GF-D8 (cell line): Measurements from ENCODE around the gene FAM193B.
A peak's percentile ranks its signal among the peaks of the same experiment; 100 is the strongest.
"Not testable (repeated sequence)": the region's sequence is repeated elsewhere in the genome, so short reads cannot be mapped to it uniquely, and the experiment has no call there.

Experiments
- DNase-seq: peaks from one replicate; lab custom pipeline; 2025; lab: John Stamatoyannopoulos, UW

Gene FAM193B

DNA sequence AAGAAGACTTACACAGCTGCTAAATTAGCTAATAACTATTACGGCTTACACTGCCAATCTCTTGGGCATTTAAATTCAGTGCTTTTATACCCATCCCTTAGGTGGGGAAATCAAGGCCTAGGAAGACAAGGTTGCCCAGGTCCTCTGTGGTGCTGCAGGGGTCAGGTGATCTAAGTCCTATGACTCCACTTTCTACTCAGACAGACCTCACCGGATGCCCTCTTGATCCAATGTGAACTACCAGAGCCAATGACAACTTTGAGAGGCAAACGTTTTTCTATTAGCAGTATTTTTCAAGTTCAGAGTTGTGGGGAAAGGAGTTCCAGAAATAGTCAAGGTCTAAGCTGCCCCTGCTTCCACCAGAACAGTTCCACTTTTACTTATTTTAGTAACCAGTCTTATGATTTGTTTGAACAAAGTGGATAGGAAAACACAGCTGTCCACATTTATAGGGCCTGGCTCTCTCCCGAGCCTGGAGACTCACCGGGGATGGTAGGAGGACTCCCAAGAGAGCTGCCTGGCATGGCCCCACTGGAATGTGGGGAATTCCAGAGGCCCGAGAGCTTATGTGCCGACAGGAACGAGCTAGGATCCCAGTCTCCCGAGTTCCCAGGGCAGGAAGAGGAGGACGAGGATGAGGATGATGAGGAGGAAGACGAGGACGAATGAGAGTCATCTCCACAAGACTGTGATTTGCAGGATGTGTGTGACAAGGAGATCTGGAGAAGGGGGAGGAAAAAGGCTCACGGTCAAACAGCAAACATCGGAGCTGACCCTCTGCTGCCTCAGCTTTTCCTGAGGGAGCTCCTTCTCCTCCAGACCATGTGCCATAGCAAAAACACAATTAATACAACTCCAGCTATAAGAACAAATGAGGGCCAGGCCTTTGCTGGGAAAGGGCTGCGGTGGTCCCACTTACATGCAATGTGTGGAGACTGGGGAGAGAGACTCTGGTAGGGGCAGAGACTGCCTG is 16.7 kb downstream of the FAM193B start:
- no peak for DNase-seq

DNA sequence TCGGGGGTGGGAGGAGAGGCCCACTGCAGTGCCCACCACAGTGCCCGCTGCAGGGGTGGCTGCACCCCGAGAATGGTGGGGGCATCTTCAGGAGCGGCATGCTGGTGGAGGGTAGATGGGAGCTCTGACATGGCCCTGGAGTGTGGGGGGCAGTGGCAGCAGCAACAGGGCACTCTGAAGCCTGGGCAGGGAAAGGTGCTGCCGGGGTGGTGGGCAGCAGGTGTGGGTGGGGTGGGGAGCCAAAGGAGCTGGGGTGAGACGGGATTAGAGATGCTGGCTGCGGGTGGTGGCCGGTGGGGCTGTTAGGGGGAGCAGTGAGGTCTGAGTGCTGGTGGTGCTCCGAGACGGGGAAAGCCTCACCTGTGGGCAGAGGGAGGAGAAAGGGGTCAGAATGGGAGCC is 18.0 kb downstream of the FAM193B start:
- no peak for DNase-seq

DNA sequence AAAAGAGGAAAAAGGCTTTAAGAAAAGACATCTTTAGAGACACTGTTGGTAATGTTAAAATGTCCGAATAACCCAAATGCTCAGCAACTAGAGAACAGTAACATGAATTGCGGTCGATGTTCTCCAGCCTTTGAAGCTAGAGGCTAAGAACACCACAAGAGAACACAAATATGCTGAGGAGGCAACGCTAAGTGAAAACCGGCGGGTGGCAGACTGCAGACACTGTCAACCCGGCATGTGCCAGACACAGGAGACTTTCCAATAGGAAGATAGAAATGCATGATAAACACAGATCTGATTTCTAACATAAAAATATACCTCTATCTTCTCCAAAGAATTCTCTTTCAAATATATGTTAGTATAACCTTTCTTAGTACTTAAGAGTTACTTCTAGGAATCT is 19.2 kb downstream of the FAM193B start:
- DNase-seq, result no peak

DNA sequence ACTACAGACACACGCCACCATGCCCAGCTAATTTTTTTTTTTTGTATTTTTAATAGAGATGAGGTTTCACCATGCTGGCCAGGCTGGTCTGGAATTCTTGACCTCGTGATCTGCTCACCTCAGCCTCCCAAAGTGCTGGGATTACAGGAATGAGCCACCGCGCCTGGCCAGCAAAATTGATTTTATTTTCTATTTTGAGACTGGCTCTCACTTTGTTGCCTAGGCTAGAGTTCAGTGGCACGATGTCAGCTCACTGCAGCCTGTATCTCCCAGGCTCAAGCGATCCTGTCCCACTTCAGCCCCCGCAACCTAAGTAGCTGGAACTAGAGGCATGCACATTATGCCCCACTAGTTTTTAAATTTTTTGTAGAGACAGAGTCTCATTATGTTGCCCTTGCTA is 19.9 kb downstream of the FAM193B start:
- DNase-seq, result not testable (repeated sequence)

DNA sequence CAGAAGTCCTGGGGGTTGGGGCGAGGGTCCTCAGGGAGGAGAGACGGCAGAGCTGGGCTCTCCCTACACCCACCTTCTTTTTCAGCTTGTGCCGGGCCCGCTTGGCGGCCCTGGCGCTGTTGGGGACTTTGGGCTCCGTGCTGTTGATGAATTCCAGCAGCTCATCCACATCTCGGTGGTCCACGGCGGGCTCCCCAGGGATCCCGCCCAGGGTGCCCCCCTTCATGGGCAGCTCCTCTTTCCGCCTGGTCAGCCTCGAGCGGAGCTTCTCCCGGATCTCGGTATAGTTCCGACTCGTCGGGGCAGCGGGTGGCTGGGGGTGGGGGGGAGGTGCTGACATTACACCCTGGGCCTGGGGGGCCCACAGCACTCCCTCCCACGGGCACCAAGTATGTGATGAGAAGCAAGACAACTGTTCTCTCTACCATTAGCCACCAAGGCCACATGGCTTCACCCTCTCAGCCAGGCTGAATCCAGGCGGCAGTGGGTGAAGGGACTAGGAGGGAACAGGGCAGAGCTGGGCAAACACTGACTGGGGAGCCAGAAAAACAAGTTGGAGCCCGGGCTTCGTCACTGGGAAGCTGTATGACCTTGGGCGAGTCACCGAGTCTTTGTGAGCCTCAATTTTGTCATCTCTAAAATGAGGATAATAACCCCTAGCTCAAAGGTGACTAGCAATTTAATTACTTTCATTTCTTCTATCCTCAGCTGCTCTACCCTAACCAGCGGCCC is 23.0 kb downstream of the FAM193B start:
- no peak for DNase-seq

DNA sequence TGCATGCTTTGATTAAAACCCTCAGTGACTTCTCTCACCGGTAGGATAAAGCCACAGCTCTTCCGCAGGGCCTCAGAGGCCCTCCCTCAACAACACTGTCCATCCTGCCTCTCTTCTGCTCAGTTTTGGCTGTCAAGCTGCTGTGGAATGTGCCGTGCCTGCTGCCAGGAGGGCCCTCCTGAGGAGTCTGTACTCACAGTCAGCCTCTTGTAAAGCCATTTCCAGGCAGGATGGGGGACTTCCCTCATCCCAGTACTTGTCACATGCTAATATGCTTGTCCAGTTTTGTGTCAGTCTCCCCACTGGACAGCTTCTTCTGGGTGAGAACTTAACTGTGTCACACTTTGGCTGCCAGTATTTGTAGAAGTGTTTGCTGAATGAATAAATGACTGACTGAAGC is 23.7 kb downstream of the FAM193B start:
- no peak for DNase-seq

DNA sequence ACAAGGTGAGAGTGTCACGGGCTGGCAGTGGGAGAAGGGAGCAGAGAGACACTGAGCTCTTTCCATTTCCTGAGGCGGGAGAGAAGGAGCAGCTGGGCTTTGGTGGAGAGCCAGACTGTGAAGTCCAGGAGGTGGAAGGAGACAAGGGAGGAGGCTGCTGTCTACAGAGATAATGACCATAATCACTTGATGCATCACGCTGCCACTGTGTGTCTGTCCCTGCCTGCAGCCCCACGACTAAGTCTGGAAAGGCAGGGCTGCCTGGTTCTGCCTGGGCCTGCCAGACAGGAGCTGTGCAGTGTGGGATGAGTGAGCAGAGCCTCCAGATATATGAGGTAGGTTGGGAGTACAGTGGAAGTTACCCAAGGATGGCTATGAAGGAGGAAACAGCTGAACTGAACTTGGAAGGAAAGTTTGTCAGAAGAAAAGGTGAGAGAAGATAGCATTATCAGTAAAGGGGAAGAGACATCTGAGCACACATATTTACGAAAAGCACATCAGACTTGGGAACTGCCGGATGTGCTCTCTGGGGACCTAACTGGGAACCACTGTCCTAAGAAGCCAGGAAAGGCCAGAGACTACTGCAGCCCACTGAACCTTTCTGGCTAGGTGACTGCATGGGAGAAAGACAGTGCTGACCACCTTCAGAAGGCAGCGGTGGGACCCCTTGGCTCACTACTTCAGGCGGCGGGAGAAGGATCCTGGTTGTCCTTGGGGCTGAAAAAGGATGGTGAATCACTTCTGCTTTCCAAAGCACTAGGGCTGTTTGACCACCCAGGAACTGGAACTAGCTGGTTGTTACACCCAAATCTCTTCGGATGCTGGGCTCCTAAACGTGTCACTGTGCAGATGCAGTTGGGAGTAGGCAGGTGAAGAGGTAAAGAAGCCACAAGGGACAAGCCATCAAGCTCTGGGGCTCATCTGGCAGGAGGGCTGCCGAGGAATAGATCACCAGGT is 24.8 kb downstream of the FAM193B start:
- no peak for DNase-seq

DNA sequence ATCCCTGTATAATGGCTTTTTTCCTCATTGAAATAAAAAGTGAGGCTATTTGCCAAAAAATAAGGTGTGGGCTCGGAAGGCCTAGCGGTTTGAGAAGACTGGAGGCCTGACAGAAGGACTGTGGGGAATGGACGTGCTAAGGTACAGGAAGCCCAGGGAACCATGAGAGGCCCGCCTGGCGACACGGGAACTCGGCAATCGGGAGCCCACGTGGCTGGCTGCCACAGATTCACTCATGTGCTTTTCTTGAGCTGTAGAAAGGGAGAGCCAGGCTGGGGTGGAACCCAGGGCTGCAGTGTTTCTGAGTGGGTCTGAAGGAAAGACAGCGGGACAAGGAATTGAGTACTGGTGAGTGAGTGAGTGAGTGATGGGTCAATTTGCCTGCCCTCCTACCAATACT is 25.7 kb downstream of the FAM193B start:
- no peak for DNase-seq

DNA sequence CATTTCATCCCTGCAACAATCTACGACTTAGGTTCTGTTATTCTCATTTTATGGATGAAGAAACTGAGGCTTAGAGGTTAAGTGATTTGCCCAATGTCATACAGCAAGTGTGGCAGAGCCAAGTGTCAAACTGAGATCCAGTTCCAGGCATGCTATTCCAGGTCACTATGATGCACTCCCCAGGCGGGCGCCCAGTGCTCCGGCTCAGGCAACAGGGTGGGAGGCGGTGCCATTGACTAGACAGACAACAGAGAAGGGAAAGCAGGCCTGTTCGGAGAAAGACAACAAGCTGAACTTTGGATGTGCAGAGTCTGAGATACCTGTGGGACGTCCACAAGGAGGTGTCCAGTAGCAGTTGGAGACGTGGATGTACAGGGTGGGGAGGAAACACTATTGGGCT is 26.8 kb downstream of the FAM193B start:
- DNase-seq, result no peak

DNA sequence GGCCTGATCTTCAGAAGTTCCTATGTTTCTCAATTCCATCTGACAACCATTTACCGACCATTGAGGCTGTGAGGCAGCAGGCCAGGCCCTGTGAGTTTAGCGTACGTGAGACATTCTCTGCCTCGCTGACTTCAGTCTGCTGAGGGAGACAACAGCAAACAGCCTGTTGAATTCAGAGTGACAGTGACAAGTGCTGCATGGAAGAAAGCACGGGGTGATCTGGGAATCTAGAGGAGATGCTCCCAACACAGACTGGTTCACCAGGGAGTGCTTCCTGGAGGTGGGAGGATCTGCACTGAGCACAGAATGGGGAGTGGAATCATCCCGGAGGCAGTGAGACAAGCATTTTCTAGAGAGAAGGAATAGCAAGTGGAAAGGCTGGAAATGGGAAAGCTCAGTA is 27.6 kb downstream of the FAM193B start:
- DNase-seq, result no peak

DNA sequence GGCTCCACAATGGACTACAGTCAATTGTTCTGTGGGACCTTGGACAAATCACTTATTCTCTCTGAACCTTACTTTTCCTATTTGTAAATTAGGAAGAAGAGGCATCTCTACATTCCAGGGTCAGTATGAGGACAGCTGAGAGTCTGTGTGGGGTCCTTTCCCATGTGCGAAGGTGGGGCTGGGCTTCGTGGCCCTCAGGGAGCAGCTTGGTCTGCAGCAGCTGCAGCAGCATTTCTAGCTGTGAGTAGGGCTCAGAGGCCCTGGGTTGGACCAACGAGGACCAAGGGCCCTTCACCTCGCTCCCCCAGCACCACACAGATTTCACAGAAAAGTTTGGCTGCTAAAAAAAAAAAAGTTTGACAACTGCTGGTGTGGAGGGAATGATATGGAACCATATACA is 28.2 kb downstream of the FAM193B start:
- no peak for DNase-seq

DNA sequence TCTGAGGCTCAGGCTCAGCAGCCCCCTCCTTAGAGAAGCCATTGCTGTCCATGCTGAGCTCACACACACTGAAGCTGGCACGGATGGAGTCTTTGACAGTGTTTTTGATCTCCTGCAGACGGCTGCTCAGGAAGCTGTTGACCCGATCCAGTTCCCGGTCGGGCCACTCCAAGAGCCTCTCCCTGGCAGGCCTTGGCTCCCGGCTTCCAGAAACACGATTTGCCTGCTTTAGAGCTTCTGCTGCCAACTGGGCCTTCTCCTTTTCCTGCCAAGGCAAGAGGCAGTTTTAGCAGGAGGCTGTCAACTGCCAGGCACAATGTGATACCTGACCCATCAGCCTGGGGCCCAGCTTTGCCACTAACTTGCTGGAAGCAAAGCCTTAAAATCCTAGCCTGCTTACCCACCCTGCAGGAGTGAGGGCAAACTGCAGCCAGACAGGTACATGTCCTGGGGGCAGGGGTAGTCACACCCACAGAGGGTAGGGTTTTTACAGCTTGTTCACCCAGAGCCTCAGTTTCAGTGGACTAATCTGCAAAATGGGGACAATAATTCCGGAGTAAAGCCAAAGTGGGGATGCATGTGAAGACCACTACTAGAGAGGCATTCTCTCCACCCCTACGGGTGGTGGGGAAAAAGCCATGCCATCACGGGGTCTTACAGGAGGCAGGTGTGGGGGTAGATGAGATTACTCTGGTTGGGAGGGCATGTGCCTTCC is 29.3 kb downstream of the FAM193B start:
- DNase-seq, result no peak

DNA sequence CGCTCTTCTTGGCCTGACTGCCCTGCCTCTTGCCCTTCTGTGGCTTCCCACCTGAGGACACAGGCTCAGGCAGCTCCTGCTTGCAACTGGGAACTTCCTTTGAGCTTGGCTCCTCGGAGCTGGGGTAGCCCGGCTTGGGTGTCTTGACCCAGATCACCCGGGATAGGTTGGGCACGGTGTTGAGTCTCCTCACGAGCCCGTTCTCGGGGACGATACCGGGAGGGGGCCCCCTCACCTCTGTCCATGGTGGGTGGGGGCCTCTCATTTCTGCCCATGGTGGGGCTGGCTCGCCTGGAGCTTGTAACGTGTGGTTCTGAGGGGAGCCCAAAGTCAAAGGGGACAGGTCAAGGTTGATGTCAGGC is 29.8 kb downstream of the FAM193B start:
- no peak for DNase-seq

DNA sequence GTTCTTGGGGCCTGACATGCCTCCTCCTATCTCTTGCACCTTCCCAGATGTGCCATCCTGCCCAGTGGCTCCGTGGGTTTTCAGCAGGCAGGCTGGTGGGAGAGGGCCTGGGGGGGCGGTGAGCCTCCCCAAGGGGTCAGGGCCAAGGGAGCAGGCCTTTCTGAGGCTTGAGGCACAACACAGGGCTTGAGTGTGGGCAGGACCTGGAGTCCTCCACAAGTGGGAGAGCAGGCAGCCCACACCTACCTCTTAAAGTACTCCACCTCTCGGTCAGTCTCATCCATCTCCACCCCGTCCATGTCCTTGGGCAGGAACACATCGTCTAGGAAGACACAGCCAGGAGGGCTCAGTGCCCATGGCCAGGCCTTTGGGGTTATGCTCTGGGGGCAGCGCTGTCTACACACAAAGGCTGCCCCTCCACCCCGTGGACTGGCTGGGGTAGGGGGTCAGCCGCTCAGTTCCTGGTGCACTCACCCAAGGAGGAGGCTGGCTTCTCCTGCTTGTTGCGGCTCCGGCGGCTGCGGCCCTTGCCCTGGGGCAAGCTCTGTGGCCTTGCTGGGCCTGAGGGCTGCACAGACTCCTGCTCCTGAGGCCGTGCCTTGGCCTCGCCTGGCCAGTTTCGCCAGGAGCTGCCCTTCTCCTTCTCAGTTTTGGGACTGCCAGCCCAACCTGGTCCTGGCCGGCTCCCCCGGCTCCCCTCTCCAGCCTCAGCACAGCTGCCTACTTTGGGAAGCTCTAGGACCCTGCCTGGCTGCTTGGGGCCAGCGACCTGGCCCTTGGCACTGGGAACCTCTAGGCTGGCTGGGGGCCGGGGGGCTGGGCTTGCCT is 30.4 kb downstream of the FAM193B start:
- no peak for DNase-seq

DNA sequence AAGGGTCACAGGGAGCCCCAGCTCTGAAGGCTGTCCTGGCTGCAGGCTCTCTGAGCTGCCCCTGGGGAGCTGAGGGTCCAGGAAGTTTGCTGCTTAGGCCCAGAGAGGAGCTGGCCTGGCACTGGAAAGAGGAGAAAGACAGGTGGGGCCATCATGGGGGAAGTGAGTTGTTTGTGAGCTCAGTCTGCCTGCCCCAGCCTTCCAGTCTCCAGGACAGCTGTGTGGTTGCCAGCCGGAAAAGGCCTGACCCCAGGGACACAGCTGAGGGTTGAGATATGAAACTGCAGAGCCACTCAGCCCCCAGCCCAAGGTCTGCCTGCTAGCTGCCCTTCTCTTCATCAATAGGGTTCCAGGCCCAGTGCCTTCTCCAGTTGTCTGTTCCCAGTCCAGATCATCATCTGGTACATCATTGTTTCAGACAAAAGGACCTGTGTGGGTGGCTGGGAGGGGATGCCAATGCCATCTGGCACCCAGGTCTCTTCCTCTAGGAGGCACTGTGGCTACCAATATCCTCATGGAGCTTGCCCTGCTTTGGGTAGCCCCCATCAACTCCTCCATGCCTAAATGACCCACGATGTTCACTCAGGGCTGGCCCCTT is 33.3 kb downstream of the FAM193B start:
- peak; percentile 60 for DNase-seq

DNA sequence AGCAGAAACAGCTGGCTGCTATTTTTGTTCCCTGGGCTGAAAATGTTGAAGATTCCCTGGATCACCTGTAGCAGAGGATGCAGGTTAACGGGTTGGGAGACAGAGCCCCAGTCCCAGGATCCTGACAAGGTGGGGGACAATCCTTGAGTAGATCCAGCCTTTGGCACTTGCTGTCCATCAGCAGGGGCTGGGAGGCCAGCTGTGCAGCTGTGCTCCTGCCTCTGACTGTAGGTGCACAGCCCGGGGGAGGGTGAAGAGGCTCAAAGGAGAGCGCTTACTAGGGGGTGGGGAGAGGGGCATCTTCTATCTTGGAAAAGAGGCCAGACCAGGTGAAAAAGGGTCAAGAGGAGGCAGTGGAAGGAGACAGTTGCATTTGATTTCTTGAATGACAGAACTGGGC is 34.1 kb downstream of the FAM193B start:
- DNase-seq, result no peak

DNA sequence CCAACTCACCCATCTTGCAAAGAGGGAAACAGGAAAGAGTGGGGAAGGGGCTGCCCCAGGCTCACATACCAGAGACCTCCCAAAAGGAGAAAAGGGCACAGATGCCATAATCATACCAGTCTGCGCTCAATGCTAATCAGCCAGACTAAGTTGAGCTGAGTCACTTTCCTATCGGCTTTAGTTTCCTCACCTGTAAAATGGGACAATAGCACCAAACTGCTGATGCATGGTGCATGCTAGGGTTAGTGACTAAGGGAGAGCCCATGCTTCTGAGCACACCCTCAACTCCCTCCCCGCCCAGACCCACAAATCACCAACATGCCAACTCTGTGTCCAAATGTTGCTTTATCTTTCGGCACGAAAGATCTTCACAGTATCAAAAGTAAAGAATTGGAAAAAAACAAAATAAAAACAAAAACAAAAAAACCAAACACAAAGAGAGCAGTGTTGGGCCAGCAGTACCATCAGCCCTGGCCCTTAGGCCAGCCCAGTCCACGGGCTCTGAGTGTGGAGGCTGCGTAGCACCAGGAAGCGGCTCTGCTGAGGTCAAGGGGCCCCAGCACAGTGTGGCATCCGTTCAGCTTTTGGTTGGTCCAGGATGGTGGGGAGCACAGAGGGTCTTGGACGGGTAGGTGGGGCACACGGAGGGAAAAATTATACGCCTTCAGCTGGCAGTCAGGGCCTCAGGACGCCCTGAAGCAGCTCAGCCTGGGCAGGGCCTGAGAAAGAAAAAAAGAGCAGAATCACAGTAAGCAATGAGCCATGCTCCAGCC is 34.7 kb downstream of the FAM193B start:
- no peak for DNase-seq

DNA sequence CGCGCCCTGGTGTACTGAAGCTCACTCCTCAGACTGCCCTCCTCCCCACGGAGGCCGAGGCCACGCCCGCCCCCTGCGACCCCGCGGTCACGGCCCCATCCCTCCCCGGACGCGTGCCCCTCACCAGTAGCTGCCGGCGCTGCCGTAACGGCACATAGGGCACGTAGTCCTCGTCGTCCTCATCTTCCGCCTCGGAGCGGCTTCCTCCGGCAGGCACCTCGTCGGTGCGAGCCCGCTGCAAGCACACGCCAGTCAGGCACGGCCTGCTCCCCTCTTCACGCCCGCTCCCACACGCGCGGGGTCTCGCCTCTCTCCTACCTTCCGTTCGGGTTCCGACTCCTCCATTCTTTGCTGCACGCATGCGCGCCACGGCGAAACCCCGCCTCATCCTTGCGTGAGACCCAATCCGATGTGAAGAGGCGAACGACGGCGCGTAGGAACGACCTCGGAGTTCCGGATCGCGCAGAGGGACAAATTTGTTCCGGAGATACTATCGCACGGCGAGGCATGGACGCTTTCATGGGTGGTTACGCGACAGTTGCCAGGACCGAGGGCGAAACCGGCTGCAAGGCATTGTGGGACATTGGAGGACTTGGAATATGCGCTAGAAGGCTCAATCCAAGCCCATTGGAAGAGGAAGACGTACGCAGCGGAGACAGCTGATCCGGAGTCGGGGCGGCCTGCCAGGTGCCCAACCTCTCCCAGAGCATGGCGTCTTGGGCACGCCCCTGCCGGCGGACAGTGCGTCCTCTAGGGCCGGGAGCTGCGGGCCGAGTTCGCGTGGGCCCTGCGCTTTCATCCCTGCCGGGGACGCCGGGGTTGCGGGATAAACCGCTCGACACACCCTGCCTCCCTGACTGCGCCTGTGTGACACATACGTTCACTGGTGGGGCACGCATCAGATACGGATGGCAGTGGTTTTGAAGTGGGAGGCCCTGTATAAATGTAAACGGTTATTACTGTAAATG is 37.5 kb downstream of the FAM193B start, which contains the start of gene DDX41:
Gene DDX41, minus strand, starts transcription at position 361 of the 968 bp plus-strand sequence. Its CDS starts 16 bp downstream, at position 345.
- DNase-seq, result peak; percentile 95
